Esophagus muscularis mucosa (tissue), 4 donors: ENCODE results near the gene DNAH14.

ENCODE experiments used
- CTCF ChIP-seq, 3 experiments: fragments of 200-600 bp in 2 of 3; fragments of 450-650 bp in 1 of 3; sonication (generic) in 2 of 3; IDR thresholded peaks; one replicate each; pipeline ENCODE4 v1.5.1; 2017 to 2019; ENCODE audit warnings: antibody characterized with exemption in 3 of 3, mild to moderate bottlenecking in 2 of 3, moderate library complexity in 1 of 3
- EP300 ChIP-seq: sonication (generic); formaldehyde crosslinking; IDR thresholded peaks from one replicate; pipeline ENCODE4 v1.6.1; 2017; ENCODE audit warnings: antibody characterized with exemption
- POLR2A ChIP-seq: fragments of 450-650 bp; IDR thresholded peaks from one replicate; pipeline ENCODE4 v1.6.1; 2017; ENCODE audit warnings: antibody characterized with exemption, moderate library complexity, mild to moderate bottlenecking, low read depth
- POLR2AphosphoS5 ChIP-seq, 2 donors: sonication (generic); formaldehyde crosslinking; IDR thresholded peaks; one replicate each; pipeline ENCODE4 v1.6.1; 2017; ENCODE audit warnings: antibody characterized with exemption in 2 of 2

- no peak for TF ChIP-seq POLR2A
- TF ChIP-seq CTCF (IDR thresholded peaks at IDR 0.05) = no peak
- TF ChIP-seq POLR2AphosphoS5 (IDR thresholded peaks at IDR 0.05) = peak; percentile 81 to 83
- TF ChIP-seq EP300 = peak; percentile 89
Measured at GRCh38 chr1:225445639-225446594, 516.4 kb downstream of the DNAH14 start.
